ENCODE results near the gene CDH22. TPM values are rescaled to one million over a fixed set of nuclear protein-coding genes. Genes with fewer than 3 reads are reported as not detected.

The CDH22 gene
- total RNA-seq, 1 donor from 2014 or later: 1.3 TPM

GRCh38 chr20:46230106-46230491 is 78.2 kb downstream of the CDH22 start:
- no peak for DNase-seq (ENCODE audit: extremely low spot score, unreplicated experiment)
- no peaks in the 10 kb centered on the region for H3K9me3 Mint-ChIP-seq
- no peaks in the 10 kb centered on the region for H3K36me3 Mint-ChIP-seq
- H3K27ac Mint-ChIP-seq: no peak overlapping the region
- TF ChIP-seq CTCF (conservative IDR thresholded peaks at IDR 0.05): no peak
- peaks cover 48% of the 10 kb centered on the region for H3K27me3 Mint-ChIP-seq
- no peak overlapping the region for H3K4me3 Mint-ChIP-seq
- H3K4me1 Mint-ChIP-seq (ENCODE audit: unreplicated experiment): peaks cover 9% of the 10 kb centered on the region

DNA sequence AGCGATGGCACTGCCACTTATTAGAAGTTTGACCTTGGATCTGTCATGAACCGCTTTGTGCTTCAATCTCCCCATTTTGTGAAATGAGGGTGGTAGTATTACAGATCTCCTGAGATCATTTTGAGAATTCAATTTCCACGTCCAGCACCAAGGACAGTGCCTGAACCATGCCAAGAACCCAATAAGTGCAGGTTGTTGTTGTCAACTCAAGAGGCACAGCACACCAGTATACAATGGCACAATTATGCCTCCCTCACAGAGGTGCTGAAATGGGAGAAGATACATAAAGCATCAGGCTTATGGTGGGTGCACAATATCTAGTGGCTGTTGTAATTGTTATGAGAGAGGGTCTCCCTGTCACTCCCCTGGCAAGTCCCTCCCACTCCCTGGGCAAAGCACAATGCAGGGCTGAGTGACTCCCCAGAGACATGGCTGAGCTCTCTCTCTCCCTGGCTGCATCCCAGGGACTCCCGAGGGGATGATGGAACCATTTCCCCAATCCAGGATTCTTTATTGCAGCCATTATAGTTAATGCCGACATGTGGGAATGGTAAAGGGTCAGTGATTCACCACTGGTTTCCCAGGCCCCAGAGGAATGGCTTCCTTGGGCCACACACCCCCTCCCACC is 78.7 kb downstream of the CDH22 start:
- Mint-ChIP-seq H3K4me1 (ENCODE audit: unreplicated experiment) (peaks cover 9% of the 10 kb centered on the region), H3K9me3 (no peaks in the 10 kb centered on the region), H3K27me3 (peaks cover 49% of the 10 kb centered on the region), H3K36me3 (no peaks in the 10 kb centered on the region), H3K4me3 (no peak overlapping the region), H3K27ac (no peak overlapping the region)
- no peak for DNase-seq (ENCODE audit: extremely low spot score, unreplicated experiment)
- no peak for TF ChIP-seq CTCF (conservative IDR thresholded peaks at IDR 0.05)

GRCh38 chr20:46228670-46229069 is 79.6 kb downstream of the CDH22 start:
- Mint-ChIP-seq H3K27me3 (peaks cover 55% of the 10 kb centered on the region), H3K36me3 (no peaks in the 10 kb centered on the region), H3K9me3 (no peaks in the 10 kb centered on the region), H3K4me1 (ENCODE audit: unreplicated experiment) (peaks cover 9% of the 10 kb centered on the region), H3K4me3 (no peak overlapping the region), H3K27ac (no peak overlapping the region)
- no peak for DNase-seq (ENCODE audit: extremely low spot score, unreplicated experiment)
- TF ChIP-seq CTCF (conservative IDR thresholded peaks at IDR 0.05): no peak

GRCh38 chr20:46227272-46227767 is 81.0 kb downstream of the CDH22 start:
- peaks cover 52% of the 10 kb centered on the region for H3K27me3 Mint-ChIP-seq
- no peak overlapping the region for H3K4me3 Mint-ChIP-seq
- no peaks in the 10 kb centered on the region for H3K36me3 Mint-ChIP-seq
- H3K9me3 Mint-ChIP-seq: no peaks in the 10 kb centered on the region
- no peaks in the 10 kb centered on the region for H3K4me1 Mint-ChIP-seq (ENCODE audit: unreplicated experiment)
- no peak for TF ChIP-seq CTCF (conservative IDR thresholded peaks at IDR 0.05)
- H3K27ac Mint-ChIP-seq: no peak overlapping the region
- no peak for DNase-seq (ENCODE audit: extremely low spot score, unreplicated experiment)

GRCh38 chr20:46226602-46227001 is 81.7 kb downstream of the CDH22 start:
- no peaks in the 10 kb centered on the region for H3K36me3 Mint-ChIP-seq
- H3K4me1 Mint-ChIP-seq (ENCODE audit: unreplicated experiment): no peaks in the 10 kb centered on the region
- TF ChIP-seq CTCF (conservative IDR thresholded peaks at IDR 0.05): no peak
- peaks cover 45% of the 10 kb centered on the region for H3K27me3 Mint-ChIP-seq
- no peak overlapping the region for H3K4me3 Mint-ChIP-seq
- H3K27ac Mint-ChIP-seq: no peak overlapping the region
- DNase-seq (ENCODE audit: extremely low spot score, unreplicated experiment): no peak
- H3K9me3 Mint-ChIP-seq: no peaks in the 10 kb centered on the region

All from type B pancreatic cell (in vitro differentiated cells).